ENCODE measurements around the gene TRIM28. TPM values are rescaled to one million over a fixed set of nuclear protein-coding genes. Genes with fewer than 3 reads are reported as not detected.

Gene TRIM28
- total and polyA plus RNA-seq, 9 of the 15 experiments (the other 6 are each of a cell fraction or from before 2014, with no cell fraction given), result 12.1 to 797 (median 490) TPM

- no peak for TF ChIP-seq TSHZ1 (CRISPR knock-in tag; IDR thresholded peaks at IDR 0.05)
- 0 out of 2 replicates have a peak, but pooled peaks have one; percentile 59 for TF ChIP-seq ZNF584 (CRISPR knock-in tag; IDR thresholded peaks at IDR 0.05; ENCODE audit: low read depth)
- no peak for TF ChIP-seq ESRRB (CRISPR knock-in tag; IDR thresholded peaks at IDR 0.05; ENCODE audit: borderline replicate concordance)
- TF ChIP-seq ZNF316 (IDR thresholded peaks at IDR 0.05), result no peak
- no peak for TF ChIP-seq SMARCE1 (IDR thresholded peaks at IDR 0.05)
- TF ChIP-seq C11orf30 (IDR thresholded peaks at IDR 0.05; ENCODE audit: low read depth), result peak; percentile 100
- peak; percentile 77 for TF ChIP-seq HDAC3 (IDR thresholded peaks at IDR 0.05; ENCODE audit: borderline replicate concordance, partially characterized antibody)
- TF ChIP-seq DNMT1 (IDR thresholded peaks at IDR 0.05), result no peak
- peak; percentile 98 for TF ChIP-seq PHF8 (IDR thresholded peaks at IDR 0.05; ENCODE audit: borderline replicate concordance, low read length)
- TF ChIP-seq CTCF (IDR thresholded peaks at IDR 0.05 in 2 of 3, conservative IDR thresholded peaks at IDR 0.05 in 1 of 3; ENCODE audit: insufficient read depth in 2 of 3, low read depth in 1 of 3, low read length in 3 of 3), result peak; percentile 77 to 86 (median 82)
- peak; percentile 30; the same call in 1 of the 2 replicates for TF ChIP-seq ZNF239 (CRISPR knock-in tag; IDR thresholded peaks at IDR 0.05)
- TF ChIP-seq ID3 (CRISPR knock-in tag; IDR thresholded peaks at IDR 0.05), result no peak
- TF ChIP-seq ID3 (tag; IDR thresholded peaks at IDR 0.05), result peak; percentile 82
- 0 out of 2 replicates have a peak, but pooled peaks have one; percentile 31 for TF ChIP-seq ZNF282 (CRISPR knock-in tag; IDR thresholded peaks at IDR 0.05)
- TF ChIP-seq CBX8 (IDR thresholded peaks at IDR 0.05; ENCODE audit: borderline replicate concordance, extremely low read depth, low read depth, low read length, poor library complexity, severe bottlenecking), result no peak
- no peak for TF ChIP-seq ZNF280B (CRISPR knock-in tag; IDR thresholded peaks at IDR 0.05)
- TF ChIP-seq SNAPC5 (CRISPR knock-in tag; IDR thresholded peaks at IDR 0.05), result no peak
- no peak for TF ChIP-seq U2AF1 (optimal IDR thresholded peaks at IDR 0.05; ENCODE audit: low read depth, low read length)
- 0 out of 2 replicates have a peak, but pooled peaks have one; percentile 14 for TF ChIP-seq JUNB (CRISPR knock-in tag; conservative IDR thresholded peaks at IDR 0.05)
These were observed 24.3 kb upstream of the TRIM28 start, which contains the start of gene ZBTB45 (continued) for GRCh38 chr19:58519355-58520256.

Measured in K562 (cell line).